HG03354 (cell line): ENCODE results near the gene CEMP1.
"Not testable (repeated sequence)": the region's sequence is repeated elsewhere in the genome, so short reads cannot be mapped to it uniquely, and the experiment has no call there.

Experiments used
- ATAC-seq: cut with Tn5 transposase; IDR thresholded peaks from one replicate; pipeline ENCODE4 v1.9.1; 2021; ENCODE audit warnings: mild to moderate bottlenecking; ENCODE audit not compliant: unreplicated experiment, poor library complexity, severe bottlenecking

Gene CEMP1

GRCh38 chr16:2537451-2538379 is 6.5 kb upstream of the CEMP1 start, which contains the start of gene PDPK1:
PDPK1 (plus strand) TSS chr16:2538021; CDS start chr16:2538113, 92 bp downstream.
- peak; percentile 83 for ATAC-seq

- ATAC-seq = no peak
Measured at GRCh38 chr16:2535625-2536013, 4.4 kb upstream of the CEMP1 start.

- not testable (repeated sequence) for ATAC-seq
Measured at GRCh38 chr16:2534335-2534734, 3.1 kb upstream of the CEMP1 start.

- ATAC-seq = no peak
Measured at GRCh38 chr16:2533912-2534311, 2.7 kb upstream of the CEMP1 start.

- not testable (repeated sequence) for ATAC-seq
Measured at GRCh38 chr16:2533142-2533755, 2.0 kb upstream of the CEMP1 start.

- ATAC-seq = no peak
Measured at GRCh38 chr16:2532494-2533141, 1.4 kb upstream of the CEMP1 start.

- peak; percentile 84 for ATAC-seq
Measured at GRCh38 chr16:2531696-2532493, 687 bp upstream of the CEMP1 start.

- ATAC-seq = no peak
Measured at GRCh38 chr16:2530629-2531318, 434 bp downstream of the CEMP1 start.

- no peak for ATAC-seq
Measured at GRCh38 chr16:2529961-2530628, 1.1 kb downstream of the CEMP1 start.

- ATAC-seq = no peak
Measured at GRCh38 chr16:2529061-2529931, 1.9 kb downstream of the CEMP1 start.

GRCh38 chr16:2528161-2529060 is 2.8 kb downstream of the CEMP1 start:
- ATAC-seq = no peak

- no peak for ATAC-seq
Measured at GRCh38 chr16:2527784-2528100, 3.5 kb downstream of the CEMP1 start.

GRCh38 chr16:2527071-2527783 is 4.0 kb downstream of the CEMP1 start:
- ATAC-seq = no peak

- no peak for ATAC-seq
Measured at GRCh38 chr16:2526135-2526534, 5.1 kb downstream of the CEMP1 start.

- ATAC-seq = no peak
Measured at GRCh38 chr16:2524339-2524938, 6.8 kb downstream of the CEMP1 start.

- ATAC-seq = no peak
Measured at GRCh38 chr16:2523801-2524231, 7.4 kb downstream of the CEMP1 start.
